HG03064 (cell line): ENCODE results near the gene ERLEC1.
"Not testable (repeated sequence)": the region's sequence is repeated elsewhere in the genome, so short reads cannot be mapped to it uniquely, and the experiment has no call there.

Source experiments
- ATAC-seq: cut with Tn5 transposase; IDR thresholded peaks from one replicate; pipeline ENCODE4 v1.9.1; 2021; ENCODE audit warnings: low read depth; ENCODE audit not compliant: unreplicated experiment

ERLEC1 gene

GRCh38 chr2:53780056-53780455 lies 6.8 kb upstream of the ERLEC1 start:
- ATAC-seq: no peak

GRCh38 chr2:53782676-53783075 lies 4.2 kb upstream of the ERLEC1 start:
- ATAC-seq: no peak

- ATAC-seq: no peak
Observed at GRCh38 chr2:53784436-53784835, 2.4 kb upstream of the ERLEC1 start.

GRCh38 chr2:53785366-53785765 lies 1.5 kb upstream of the ERLEC1 start:
- no peak for ATAC-seq

- no peak for ATAC-seq
Observed at GRCh38 chr2:53786352-53786704, 516 bp upstream of the ERLEC1 start.

GRCh38 chr2:53787614-53788289 lies 908 bp downstream of the ERLEC1 start:
- ATAC-seq: no peak

GRCh38 chr2:53793261-53793660 lies 6.4 kb downstream of the ERLEC1 start:
- no peak for ATAC-seq

- ATAC-seq: no peak
Observed at GRCh38 chr2:53793821-53794220, 7.0 kb downstream of the ERLEC1 start.

- no peak for ATAC-seq
Observed at GRCh38 chr2:53801547-53801946, 14.7 kb downstream of the ERLEC1 start.

- no peak for ATAC-seq
Observed at GRCh38 chr2:53802617-53803151, 15.8 kb downstream of the ERLEC1 start.

GRCh38 chr2:53811601-53812000 lies 24.8 kb downstream of the ERLEC1 start:
- ATAC-seq: no peak

GRCh38 chr2:53813151-53813550 lies 26.3 kb downstream of the ERLEC1 start:
- ATAC-seq: no peak

- ATAC-seq: no peak
Observed at GRCh38 chr2:53818854-53819435, 32.1 kb downstream of the ERLEC1 start.

GRCh38 chr2:53819634-53820033 lies 32.8 kb downstream of the ERLEC1 start:
- ATAC-seq: no peak

- ATAC-seq: no peak
Observed at GRCh38 chr2:53820048-53820447, 33.2 kb downstream of the ERLEC1 start.

- ATAC-seq: no peak
Observed at GRCh38 chr2:53820711-53821110, 33.9 kb downstream of the ERLEC1 start.

- ATAC-seq: no peak
Observed at GRCh38 chr2:53821810-53822209, 35.0 kb downstream of the ERLEC1 start.

- not testable (repeated sequence) for ATAC-seq
Observed at GRCh38 chr2:53823639-53824038, 36.8 kb downstream of the ERLEC1 start.

- no peak for ATAC-seq
Observed at GRCh38 chr2:53826030-53826410, 39.2 kb downstream of the ERLEC1 start.

GRCh38 chr2:53826587-53827397 lies 39.9 kb downstream of the ERLEC1 start:
- no peak for ATAC-seq

GRCh38 chr2:53827398-53828175 lies 40.7 kb downstream of the ERLEC1 start:
- ATAC-seq: no peak
